Skin epidermis (tissue), 12 donors: ENCODE data around the gene KCNN3.

ENCODE experiments used
- H3K27ac ChIP-seq, 21 experiments: fragments of 200-600 bp; sonication (generic) in 11 of 21; one replicate each; pipeline ENCODE4 v1.5.0; 2020; ENCODE audit warnings: mild to moderate bottlenecking in 3 of 21, inconsistent platforms in 2 of 21, moderate library complexity in 2 of 21
- H3K4me3 ChIP-seq, 7 experiments: fragments of 200-600 bp; sonication (generic) in 2 of 7; one replicate each; pipeline ENCODE4 v1.5.0; 2020; ENCODE audit warnings: inconsistent platforms in 2 of 7, mild to moderate bottlenecking in 2 of 7, moderate library complexity in 1 of 7

KCNN3 gene

GRCh38 chr1:154780541-154780940 is 89.5 kb downstream of the KCNN3 start:
- no peak overlapping the region for H3K27ac ChIP-seq
- H3K4me3 ChIP-seq: no peak overlapping the region

DNA sequence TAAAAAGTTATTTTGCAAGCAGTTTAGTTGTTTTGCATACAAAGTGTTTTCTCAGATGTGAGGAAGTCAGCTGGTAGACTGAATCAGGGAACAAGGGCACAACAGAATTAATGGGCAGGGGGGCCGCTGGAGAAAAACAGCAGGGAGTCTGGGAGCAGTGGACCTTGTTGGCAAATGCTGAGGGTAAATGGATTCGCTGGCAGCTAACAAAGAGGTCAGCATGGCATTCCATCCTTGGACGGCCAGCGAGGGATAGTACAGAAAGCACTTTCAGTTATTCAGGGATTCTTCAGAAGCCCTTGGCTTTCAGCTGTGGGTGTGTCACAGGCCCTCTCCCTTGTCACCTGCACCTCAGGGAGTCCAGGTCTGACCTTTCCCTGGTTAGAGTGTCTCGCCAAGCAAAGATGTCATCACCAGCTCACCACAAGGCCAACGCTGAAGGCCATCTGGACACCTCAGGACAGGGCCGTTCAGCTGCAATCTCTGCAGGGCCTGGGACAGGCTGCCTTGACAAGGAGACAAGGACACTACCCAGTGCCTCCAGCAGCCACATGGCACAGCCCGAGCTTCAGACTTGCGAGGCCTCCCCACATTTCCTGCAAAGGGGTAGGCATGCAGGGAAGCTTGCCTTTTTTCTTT is 90.4 kb downstream of the KCNN3 start:
- no peak overlapping the region for H3K4me3 ChIP-seq
- H3K27ac ChIP-seq: no peak overlapping the region

GRCh38 chr1:154778944-154779343 is 91.1 kb downstream of the KCNN3 start:
- no peak overlapping the region for H3K27ac ChIP-seq

DNA sequence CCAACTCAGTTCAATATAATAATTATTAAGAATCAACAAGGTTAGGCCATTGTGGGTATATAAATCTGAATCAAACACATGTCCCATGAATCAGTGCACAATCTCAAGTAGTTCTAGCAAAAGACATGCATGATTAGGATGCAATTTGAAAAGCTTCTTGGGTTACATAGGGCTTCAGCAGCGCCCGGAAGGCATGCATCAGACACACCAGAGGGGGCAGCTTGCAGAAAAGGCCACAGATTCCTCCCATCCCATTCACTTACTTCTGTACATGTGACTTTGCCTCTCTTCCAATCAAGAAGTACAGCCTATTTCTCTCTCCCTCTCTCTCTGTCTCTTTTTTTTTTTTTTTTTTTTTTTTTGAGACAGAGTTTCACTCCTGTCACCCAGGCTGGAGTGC is 91.8 kb downstream of the KCNN3 start:
- H3K4me3 ChIP-seq: no peak overlapping the region
- H3K27ac ChIP-seq: no peak overlapping the region

More at GRCh38 chr1:154778944-154779343, 91.1 kb downstream of the KCNN3 start:
- no peak overlapping the region for H3K4me3 ChIP-seq

- no peak overlapping the region for H3K4me3 ChIP-seq
- no peak overlapping the region for H3K27ac ChIP-seq
These were observed 92.3 kb downstream of the KCNN3 start for GRCh38 chr1:154777781-154778180.

GRCh38 chr1:154777154-154777553 is 92.9 kb downstream of the KCNN3 start:
- Histone ChIP-seq H3K27ac (no peak overlapping the region), H3K4me3 (no peak overlapping the region)

GRCh38 chr1:154775621-154776605 is 94.2 kb downstream of the KCNN3 start:
- no peak overlapping the region for H3K27ac ChIP-seq
- H3K4me3 ChIP-seq: no peak overlapping the region

DNA sequence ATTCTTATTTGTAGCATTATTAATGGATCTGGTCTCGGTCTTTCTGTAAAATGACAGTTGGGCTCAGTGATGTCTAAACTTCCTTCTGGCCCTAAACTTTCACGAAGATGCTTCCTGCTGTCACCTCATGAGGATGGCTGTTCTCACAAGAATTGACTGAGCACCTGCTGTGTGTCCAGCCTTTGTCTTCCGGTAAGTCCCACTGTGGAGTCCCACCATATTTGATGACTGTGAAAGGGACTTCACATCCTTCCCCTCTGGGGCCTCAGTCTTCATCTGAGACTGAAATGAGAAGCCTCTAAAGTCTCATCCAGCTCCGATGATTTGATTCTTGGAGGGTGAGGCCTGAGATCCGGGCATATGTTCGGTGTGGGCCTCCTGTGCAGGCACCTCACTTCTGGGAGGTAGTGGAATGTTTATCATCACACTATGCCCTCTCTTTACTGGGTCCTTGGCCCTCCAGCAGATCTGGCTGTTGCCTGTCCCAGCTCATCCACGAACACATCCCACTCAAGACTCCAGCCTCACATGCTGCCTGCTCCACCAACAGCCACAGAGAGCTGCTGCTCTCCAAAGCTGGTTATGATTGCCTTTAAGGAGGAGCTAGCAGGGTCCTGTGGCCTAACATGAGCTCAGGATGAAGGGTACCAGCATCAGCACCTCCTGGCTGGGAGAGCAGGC is 95.8 kb downstream of the KCNN3 start:
- Histone ChIP-seq H3K27ac (no peak overlapping the region), H3K4me3 (no peak overlapping the region)

- Histone ChIP-seq H3K4me3 (no peak overlapping the region), H3K27ac (no peak overlapping the region)
These were observed 96.5 kb downstream of the KCNN3 start for GRCh38 chr1:154773551-154773950.

DNA sequence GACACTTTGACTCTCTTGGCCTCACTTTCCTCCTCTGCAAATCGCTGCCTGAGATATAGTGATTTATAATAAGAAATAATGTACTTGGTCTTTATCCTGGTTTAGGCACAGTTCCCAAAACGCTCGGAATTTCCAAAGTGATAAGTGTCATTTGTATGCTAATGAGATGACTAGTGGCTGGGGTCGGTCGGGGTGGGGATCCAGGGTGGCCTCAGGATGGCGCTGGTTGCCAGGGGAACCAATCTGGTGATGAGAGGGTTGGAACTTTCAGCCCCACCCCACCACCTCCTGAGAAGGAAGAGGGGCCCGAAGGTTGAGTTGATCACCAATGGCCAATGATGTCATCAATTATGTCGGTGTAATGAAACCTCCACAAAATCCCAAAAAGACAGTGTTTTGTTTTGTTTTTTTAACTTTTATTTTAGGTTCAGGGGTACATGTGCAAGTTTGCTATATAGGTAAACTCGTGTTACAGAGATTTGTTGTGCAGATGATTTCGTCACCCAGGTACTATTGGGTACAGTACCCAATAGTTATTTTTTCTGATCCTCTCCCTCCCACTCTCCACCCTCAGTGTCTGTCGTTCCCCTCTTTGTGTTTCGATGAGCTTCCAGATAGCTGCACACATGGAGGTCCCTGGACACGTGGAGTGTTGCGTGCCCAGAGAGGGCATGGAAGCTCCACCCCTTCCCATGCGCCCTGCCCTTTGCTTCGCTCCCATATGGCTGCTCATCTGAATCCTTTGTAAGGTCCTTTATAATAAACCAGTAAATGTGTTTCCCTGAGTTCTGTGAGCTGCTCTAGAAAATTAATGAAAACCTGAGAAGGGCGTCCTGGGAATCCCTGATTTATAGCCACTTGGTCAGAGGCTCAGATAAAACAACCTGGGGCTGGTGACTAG is 97.2 kb downstream of the KCNN3 start:
- H3K27ac ChIP-seq: no peak overlapping the region
- no peak overlapping the region for H3K4me3 ChIP-seq

GRCh38 chr1:154772056-154772455 is 98.0 kb downstream of the KCNN3 start:
- Histone ChIP-seq H3K27ac (no peak overlapping the region), H3K4me3 (no peak overlapping the region)

- no peak overlapping the region for H3K27ac ChIP-seq
These were observed 99.0 kb downstream of the KCNN3 start for GRCh38 chr1:154770897-154771594.

GRCh38 chr1:154769193-154769895 is 100.7 kb downstream of the KCNN3 start:
- no peak overlapping the region for H3K4me3 ChIP-seq
- H3K27ac ChIP-seq: no peak overlapping the region

More at GRCh38 chr1:154770897-154771594, 99.0 kb downstream of the KCNN3 start:
- no peak overlapping the region for H3K4me3 ChIP-seq

- peak overlapping the region in 1 of 21 experiments; percentile 23 for H3K27ac ChIP-seq
These were observed 101.5 kb downstream of the KCNN3 start for GRCh38 chr1:154768456-154769125.

GRCh38 chr1:154767315-154768240 is 102.5 kb downstream of the KCNN3 start:
- peak overlapping the region in 1 of 21 experiments; percentile 23 for H3K27ac ChIP-seq
- no peak overlapping the region for H3K4me3 ChIP-seq

More at GRCh38 chr1:154768456-154769125, 101.5 kb downstream of the KCNN3 start:
- H3K4me3 ChIP-seq: no peak overlapping the region

DNA sequence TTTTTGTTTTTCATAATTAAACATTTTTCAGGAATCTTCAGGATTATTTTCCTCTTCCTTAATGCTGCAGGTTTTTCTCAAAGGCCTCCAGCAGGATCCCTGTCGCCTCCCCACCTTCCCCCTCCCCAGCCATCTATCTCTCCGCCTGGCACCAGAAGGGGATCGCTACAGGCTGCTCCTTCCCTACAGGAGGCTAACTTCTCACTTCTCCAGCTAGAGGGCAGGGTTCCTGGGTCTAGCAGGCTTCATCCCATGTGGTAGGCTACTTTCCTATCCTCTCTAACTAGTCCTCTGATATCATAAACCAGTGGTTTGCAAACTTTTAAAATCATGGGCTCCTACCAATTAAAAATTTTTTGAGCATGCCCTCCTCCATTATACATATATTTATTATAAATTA is 104.1 kb downstream of the KCNN3 start:
- H3K4me3 ChIP-seq: no peak overlapping the region
- H3K27ac ChIP-seq: no peak overlapping the region

DNA sequence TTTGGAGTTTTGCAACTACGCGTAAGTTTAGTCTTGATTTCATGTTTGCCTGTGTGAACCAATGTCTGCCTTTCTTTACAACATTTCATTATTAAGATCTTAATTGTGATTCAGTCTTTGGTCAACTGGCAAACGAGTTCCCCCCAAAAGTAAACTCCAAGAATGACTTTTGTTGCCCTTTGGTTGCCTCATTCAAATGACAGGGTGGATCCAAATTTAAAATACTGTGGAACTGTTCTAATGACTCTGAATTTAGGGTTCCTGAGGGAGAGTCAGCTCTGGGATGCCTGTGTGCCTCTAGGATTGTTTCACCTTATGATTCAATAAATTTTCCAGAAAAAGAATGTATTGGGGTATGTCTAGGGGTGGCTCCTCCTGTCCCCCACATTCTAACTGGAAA is 105.3 kb downstream of the KCNN3 start:
- Histone ChIP-seq H3K4me3 (no peak overlapping the region), H3K27ac (no peak overlapping the region)
